Activated CD8-positive, alpha-beta memory T cell treated with anti-CD3 and anti-CD28 coated beads, Interleukin-2, amount 50 U/mL, for 24 hours (primary cell): ENCODE measurements around the gene CASP9.
"Not testable (repeated sequence)": the region's sequence is repeated elsewhere in the genome, so short reads cannot be mapped to it uniquely, and the experiment has no call there.

Experiments used
- DNase-seq: peaks from one replicate; pipeline ENCODE4 v3.0.0-alpha.2; 2020; ENCODE audit errors: extremely low read depth

The CASP9 gene

DNA sequence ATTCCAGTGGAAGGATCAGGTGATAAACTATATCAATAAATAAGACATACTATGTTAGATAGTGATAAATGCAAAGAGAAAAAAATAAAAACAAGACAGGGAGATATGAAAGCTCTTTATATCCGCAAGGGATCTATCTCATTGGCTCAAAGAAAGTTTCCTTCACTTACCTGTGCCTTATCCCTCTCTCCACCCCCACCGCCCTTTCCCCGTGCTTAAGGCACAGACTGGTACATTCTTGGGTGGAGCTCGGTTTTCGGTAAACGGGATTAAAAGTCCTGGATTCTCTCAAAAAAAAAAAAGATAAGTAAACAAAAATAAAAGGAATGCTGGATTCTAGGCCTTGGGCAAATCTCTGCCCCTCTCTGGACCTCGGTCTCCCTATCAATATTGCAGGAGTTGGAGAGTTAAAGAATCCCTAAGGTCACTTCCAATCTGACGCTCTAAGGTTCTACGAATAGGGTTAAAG, 2.0 kb upstream of the CASP9 start:
- DNase-seq = no peak

DNA sequence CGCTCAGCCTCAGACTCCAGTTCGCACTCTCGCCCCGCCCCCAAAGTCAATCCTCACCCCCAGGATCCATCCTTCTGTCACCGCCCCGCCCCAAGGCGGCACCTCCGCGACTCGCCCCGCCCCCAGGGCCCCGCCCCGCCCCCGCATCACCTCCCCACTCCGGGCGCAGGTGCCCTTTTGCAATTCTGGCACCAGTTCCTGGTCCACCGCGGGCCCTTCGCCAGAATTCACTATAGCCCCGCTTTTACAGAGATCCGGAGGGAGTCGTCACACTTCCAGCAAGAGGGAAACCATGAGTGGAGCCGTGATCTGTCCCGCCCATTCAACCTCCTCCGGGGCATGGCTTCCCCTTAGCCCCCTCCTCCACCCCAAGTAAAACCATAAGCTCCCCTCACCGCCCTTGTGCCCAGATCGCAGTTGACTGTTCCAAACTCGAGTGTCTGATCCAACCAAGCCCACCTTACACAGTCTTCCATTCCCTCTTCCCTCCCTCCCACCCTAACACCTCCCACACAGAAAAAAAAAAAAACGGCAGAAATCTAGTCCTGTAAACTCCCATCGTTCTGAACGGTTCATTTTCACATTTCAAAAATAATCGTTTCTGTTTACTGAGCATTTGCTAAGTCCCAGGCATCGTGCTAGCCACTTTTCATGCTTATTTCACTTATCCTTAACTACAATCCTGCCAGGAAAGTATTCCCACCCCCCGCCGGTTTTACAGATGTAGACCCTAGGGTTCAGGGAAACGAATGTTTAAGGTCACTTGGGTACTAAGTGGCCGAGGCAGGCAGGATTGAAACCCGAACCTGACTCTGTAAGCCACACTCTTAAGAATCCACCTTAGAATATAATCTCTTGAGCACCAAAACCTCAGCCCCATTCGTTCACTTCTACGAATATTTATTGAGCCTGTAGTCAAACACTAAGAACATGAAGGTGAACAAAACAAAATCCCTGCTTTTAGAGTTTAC, 1.3 kb upstream of the CASP9 start:
- DNase-seq = no peak

DNA sequence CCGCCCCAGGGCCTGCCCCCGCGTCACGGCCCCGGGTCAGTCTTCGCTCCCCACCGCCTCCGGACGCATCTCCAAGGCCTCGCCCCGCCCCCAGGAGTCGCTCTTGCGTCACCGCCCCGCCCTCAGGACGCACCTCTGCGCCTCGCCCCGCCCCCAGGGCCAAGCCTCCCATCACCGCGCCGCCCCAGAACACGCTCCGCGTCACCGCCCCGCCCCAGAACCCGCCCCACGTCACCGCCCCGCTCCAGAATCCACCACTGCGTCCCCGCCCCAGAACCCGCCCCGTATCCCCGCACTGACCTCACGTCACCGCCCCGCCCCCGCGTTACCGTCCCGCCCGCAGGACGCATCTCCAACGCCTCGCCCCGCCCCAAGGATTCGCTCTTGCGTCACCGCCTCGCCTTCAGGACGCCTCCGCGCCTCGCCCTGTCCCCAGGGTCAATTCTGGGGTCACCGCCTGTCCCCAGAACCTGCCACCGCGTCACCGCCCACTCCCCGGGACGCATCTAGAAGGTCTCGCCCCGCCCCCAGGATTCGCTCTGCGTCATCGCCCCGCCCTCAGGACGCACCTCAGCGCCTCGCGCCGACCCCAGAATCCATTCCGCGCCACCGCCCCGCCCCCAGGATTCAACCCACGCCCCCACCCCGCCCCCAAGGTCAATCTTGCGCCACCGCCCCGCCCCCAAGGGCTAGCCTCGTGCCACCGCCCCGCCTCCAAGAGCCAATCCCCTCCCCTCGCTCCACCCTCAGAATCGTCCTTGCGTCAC, 451 bp upstream of the CASP9 start:
- peak; percentile 99 for DNase-seq

DNA sequence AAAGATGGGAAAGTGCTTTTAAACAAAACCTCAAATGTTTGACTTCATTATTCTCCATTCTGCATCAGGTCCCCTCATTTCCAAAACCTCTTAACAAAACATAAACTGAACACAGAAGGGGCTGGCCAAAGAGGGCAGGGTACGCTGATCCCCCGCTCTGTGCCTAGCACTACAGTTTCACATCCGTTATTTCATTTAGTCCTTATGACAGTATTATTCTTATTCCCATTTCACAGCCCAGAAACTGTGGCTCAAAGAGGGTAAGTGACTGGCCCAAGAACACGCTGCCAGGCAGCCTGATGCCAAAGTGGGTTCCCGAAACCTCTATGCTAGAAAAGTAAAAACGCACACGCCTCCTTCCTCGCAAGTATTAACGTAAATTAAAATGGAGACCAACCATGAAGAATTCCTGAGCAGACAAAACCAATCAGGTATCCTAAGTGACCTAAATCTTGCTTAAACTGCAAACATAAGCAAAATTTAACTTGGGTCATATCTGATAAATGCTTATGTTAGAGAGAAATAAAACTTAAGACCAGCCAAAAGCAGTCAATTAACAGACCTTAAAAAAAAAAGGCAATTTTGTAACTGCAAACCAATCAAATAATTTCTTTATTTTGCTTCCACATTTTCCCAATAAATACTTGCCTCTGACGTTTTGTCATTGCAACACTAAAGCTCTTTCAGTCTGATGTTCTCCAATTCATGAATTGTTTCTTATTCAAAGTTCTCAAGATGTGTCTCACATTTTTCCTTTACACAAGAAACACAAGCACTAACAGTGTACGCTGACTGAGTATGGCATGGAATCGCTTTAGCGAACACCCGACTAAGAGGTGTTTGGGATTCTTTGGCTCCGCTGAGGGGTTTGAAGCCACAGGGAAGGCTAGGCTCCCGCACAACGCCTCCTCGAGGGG, 653 bp downstream of the CASP9 start:
- DNase-seq = no peak

DNA sequence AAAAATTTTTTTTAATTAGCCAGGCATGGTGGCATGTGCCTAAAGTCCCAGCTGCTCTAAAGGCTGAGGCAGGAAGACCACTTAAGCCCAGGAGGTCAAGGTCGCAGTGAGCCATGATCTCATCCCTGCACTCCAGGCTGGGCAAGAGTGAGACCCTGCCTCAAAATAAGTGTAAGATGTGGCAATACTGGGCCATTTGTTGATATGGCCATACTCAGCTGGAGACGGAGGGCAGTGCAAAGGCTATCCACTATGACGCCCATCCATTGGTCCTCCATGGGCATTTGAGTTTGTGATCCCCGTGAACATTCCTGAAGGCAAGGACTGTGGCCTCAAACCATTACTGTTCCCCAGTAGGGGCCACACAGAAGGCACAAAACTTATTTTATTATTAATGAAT, 1.5 kb downstream of the CASP9 start:
- DNase-seq = no peak

DNA sequence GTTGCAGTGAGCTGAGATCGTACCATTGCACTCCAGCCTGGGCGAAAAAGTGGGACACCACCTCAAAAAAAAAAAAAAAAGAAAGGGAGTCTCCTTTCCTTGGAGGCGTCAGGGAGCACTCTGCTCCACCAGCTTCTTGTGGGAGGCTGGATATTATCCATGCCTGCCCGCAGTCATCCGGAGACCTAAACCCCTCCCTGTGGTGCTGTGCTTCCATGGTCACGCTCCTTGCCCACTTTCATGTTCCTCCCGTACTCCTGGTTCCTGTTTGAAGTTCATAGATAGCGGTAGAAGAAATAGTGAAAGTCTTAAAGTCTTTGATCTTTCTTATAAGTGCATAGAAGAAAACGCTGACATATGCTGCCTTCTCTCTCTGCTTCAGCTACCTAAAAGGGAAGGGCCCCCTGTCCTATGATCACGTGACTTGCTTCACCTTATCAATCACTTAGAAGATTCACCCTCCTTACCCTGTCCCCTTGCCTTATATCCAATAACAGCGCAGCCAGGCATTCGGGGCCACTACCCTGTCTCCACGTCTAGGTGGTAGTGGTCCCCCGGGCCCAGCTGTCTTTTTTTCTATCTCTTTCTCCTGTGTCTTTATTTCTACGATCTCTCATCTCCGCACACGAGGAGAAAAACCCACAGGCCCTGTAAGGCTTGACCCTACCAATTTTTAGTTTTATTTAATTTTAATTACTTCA, 2.7 kb downstream of the CASP9 start:
- not testable (repeated sequence) for DNase-seq

DNA sequence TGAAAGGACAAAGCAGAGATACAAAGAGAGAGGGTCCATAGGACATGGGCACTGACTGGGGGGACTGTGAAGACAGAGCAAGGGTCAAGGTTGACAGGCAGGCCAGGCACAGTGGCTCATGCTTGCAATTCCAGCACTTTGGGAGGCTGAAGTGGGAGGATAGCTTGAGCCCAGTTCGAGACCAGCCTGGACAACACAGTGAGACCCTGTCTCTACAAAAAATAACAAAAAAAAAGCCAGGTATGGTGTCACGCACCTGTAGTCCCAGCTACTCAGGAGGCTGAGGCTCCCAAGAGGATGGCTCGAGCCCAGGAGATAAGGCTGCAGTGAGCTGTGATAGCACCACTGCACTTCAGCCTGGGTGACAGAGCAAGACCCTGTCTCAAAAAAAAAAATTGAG, 4.4 kb downstream of the CASP9 start:
- no peak for DNase-seq

DNA sequence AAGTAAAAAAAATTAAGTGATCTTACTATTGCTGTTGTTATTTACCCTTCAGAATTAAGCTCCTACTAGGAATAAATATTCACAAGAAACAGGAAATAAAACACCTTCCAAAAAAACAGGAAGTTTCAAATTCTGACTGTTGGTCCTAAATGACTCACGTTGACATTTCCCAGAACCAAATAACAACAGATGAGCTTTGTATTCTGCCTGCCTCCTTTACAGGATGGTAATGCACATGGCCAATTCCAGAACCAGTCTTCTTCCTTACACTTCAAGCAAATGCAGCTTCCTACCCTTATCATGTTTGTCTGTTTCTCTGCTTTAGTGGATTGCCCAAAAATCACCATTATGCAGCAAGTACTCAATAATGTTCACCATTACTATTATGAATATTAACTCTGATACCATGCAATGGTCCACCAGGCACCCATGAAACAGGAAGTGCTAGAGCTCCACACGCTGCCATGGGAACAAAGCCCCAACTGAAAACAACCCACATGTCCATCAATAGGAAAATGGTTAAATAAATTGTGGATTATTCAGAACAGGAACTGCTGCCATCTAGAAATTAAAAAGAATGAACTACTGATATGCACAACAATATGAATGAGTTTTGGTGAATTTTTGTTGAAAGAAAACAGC, 8.9 kb downstream of the CASP9 start:
- DNase-seq = no peak

DNA sequence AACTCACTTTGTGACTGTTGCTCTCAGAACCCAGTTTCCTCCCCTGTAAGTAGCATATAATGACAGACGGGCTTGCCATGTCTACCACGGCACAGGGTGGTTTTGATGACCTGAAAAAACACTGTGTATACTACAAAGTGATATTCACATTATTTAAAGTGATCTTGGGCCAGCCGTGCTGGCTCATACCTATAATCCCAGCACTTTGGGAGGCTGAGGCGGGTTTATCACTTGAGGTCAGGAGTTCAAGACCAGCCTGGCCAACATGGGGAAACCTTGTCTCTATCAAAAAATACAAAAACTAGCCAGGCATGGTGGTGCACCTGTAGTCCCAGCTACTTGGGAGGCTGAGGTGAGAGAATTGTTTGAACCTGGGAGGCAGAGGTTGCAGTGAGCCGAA, 9.5 kb downstream of the CASP9 start:
- not testable (repeated sequence) for DNase-seq

DNA sequence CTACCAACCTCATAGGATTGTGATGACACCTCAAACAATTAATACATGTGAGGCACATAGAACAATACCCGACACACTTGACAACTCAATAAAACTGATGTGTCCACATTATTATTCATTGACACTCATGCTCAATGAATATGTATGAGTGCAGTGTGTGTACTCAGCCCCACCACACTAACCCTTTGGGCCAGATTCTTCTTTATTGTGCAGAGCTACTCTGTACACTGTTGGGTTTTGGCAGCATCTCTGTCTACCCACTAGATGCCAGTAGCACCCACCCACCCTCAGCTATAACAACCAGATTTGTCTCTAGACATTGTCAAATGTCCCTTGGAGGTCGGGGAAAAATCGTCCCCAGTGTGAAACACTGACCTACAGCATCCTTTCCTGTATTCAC, 10.1 kb downstream of the CASP9 start:
- no peak for DNase-seq

DNA sequence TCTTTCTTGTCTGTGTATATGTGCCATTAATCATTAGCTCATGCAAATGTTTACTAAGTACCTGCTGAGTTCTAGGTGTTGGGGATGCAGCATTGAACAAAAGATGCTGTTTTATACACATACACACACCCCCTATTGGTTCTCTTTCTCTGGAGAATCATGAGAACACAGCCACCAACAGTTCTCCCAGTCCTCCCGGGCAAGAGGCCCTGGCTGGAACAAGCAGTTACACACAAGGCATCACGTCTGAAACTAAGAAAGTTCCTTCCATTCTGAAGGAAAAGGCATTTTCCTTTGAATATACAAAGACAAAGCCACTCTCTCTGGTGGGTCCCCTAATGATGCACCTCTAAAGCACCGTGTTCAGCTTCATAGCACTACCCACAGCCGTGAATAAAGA, 10.8 kb downstream of the CASP9 start:
- no peak for DNase-seq

DNA sequence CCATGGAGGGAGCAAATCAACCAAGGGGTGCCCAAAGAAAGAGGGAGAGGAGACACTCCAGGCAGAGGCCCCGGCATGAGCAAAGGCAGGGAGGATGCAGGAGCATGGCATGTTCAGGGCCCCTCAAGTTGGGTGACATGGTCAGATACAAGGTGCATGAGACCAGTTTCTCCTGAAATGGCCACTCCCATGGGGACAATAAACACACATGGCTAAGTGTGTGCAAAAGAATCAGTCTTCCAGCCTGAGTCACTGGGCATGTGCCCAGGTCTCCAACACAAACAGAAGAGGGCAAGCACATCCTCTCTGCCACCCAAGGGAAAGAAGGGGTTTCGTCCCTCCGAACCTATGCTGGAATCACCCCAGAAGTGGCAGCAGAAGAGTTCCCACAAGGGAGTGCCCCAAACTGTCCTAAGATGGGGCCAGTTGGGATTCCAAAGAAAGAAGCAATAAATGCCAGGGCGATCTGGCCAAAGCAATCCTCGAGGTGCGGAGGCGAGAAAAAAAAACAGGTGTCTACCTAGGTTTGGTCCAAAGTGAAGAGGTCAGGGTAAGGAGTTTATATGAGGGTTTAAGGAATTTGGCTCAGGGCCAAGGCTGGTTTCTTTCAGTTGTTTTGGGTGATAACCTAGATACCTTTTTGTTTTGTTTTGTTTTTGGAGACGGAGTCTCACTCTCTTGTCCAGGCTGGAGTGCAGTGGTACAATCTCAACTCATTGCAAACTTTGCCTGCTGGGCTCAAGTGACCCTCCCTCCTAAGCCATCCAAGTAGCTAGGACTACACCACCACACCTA, 13.2 kb downstream of the CASP9 start:
- no peak for DNase-seq

DNA sequence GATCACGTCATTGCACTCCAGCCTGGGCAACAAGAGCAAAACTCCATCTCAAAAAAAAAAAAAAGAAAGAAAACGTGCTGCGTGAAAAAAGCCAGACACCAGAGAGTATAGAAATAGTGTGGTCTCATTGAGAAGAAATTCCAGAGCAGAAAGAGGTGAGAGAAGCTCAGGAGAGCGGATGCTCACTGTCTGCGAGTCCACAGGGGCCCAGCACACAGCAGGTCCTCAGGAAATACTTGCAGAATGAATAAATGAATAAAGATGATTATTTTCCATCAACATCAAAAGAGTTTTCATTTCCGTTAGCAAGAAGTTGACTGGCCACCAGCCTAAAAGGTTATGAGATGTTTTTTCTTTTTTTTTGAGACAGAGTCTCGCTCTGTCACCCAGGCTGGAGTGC, 14.4 kb downstream of the CASP9 start:
- no peak for DNase-seq

DNA sequence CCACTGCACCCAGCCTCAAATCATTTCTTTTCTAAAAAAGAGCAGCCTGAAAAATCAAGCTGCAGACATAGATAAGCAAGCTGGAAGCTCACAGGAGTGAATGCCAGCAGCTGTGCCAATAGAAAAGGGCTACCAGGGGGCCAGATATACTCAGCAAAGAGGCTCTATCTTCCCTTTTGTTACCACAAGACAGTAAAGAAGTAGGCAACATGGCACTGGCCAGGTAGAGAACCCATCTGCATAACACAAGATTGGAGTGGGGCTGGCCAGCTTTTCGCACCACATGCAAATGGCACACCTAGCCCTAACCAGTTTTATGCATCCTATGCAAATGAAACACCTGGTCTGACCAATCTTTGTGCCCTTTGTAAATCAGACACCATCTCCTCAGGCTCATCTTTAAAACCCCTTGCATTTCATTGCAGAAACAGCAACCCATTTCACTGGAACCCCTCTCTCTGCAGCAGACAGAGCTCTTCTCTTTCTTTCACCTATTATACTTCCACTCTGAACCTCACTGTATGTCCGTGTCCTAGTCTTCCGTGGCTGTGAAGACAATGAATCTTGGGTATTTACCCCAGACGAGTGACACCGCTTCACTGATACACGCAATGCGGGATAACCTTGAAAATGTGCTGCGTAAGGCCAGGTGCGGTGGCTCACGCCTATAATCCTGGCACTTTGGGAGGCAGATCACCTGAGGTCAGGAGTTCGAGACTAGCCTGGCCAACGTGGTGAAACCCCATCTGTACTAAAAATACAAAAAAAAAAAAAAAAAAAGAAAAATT, 15.1 kb downstream of the CASP9 start:
- no peak for DNase-seq

DNA sequence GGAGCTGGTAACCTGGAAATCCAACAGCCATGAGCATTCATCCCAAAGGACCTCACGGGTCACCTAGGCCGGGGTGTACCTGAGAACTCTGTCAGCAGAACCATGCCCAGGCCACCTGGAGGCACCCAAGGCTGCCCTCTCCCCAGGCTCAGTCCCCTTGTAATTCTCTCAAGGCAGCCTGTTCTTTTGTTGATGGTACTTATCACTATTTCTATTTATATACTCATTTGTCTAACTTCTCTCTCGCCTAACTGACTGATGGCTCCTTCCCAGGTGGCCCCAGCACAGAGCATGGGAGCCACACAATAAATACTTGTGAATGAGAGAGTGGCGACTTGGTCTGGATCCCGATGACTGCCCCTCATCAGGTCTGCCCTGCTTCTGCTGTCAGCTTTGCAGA, 16.7 kb downstream of the CASP9 start:
- no peak for DNase-seq

DNA sequence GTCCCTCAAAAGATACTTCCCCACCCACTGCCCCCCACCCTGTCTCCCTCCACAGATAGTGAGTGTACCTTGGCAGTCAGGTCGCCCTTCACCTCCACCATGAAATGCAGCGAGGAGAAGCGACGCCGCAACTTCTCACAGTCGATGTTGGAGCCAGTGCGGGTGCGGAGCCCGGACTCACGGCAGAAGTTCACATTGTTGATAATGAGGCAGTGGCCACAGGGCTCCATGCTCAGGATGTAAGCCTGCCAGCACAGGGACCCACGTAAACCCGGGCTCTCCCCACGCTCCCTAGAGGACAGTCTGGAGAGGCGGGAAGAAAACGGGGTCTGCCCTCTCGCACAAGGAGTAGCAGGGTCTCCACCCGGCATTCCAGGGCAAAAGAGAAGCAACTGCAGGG, 17.2 kb downstream of the CASP9 start:
- no peak for DNase-seq

DNA sequence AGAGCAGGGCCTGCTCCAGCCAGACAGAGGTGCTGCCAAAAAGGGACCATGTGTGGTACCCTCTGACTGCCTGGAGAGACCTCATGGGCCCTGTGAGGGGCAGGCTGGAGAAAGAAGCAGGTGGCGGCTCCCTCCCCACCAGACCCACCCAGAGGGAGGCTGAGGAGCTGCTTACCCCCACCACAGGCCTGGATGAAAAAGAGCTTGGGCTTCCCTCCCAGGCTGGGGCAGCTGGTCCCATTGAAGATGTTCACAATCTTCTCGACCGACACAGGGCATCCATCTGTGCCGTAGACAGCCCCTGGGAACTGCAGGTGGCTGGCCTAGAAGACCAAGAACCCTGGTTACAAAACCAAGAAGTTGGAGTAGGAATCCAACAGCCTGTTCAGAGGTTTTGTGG, 19.6 kb downstream of the CASP9 start:
- DNase-seq = no peak

DNA sequence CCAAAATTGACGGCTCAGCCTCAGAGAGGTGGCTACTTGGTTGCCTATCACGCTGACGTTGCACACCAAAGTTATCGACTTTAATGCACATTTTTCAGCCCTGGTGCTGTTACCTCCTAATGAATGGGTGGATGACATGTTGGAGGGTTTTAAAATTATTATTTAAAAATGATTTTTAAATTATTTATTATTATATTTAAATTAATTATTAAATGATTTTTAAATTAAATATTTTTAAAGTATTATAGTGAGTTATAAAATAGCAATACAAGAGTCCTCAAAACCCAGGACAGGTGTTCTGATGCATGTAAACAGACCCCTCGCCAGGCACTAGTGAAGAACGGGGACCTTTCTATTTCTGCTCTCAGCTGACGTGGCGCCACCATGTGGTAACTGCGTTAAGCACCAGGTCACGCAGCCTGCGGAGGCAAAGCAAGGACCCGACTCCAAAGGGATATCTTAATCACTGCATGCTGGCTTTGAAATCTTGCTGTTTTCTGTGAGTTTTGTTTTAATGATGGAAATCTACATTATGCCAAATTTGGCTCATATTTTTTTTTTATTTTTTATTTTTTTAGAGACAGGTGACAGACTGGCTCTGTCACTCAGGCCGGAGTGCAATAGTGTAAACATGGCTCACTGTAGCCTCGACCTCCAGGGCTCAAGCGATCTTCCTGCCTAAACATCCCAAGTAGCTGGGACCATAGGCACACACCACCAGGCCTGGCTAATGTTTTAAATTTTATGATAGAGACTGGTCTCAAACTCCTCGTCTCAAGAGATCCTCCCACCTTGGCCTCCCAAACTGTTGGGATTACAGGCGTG, 22.6 kb downstream of the CASP9 start:
- peak; percentile 10 for DNase-seq
